Common myeloid progenitor, CD34-positive (primary cell): ENCODE results near the gene PPP1R12B.

Experiments
- CTCF ChIA-PET: fragments of 350-600 bp; sonication (Branson Sonifier 250); formaldehyde crosslinking; loops from one replicate; lab custom pipeline; 2021; ENCODE audit warnings: antibody characterized with exemption; lab: Charles Lee
- POLR2A ChIA-PET: fragments of 350-600 bp; sonication (Branson Sonifier 250); formaldehyde crosslinking; loops from one replicate; lab custom pipeline; 2021; ENCODE audit warnings: antibody characterized with exemption; lab: Charles Lee
- DNase-seq, 3 donors: peaks; one replicate each; pipeline versions ENCODE4 v3.0.0 to v3.0.0-alpha.2; 2013
- H3K27ac ChIP-seq, 2 experiments: 1 replicate in 1 of 2; 2 replicates in 1 of 2; pipeline ENCODE4 v1.7.0; 2013; ENCODE audit warnings: inconsistent platforms in 2 of 2, low read length in 2 of 2, mild to moderate bottlenecking in 2 of 2, low read depth in 1 of 2, moderate library complexity in 1 of 2; ENCODE audit not compliant: severe bottlenecking in 2 of 2, insufficient read depth in 1 of 2, poor library complexity in 1 of 2
- H3K27me3 ChIP-seq, 5 experiments: replicated peaks in 2 of 5; 1 replicate in 3 of 5; 2 replicates in 2 of 5; pipeline versions ENCODE4 v1.6.1 to v1.7.0; 2013; ENCODE audit warnings: low read length in 4 of 5, mild to moderate bottlenecking in 2 of 5, moderate library complexity in 2 of 5, inconsistent platforms in 1 of 5; ENCODE audit not compliant: insufficient read depth in 5 of 5, control insufficient read depth in 4 of 5
- H3K36me3 ChIP-seq, 4 experiments: 1 replicate in 2 of 4; 2 replicates in 2 of 4; pipeline versions ENCODE4 v1.6.1 to v1.7.0; 2013; ENCODE audit warnings: low read length in 3 of 4, control low read depth in 1 of 4, mild to moderate bottlenecking in 1 of 4; ENCODE audit not compliant: control insufficient read depth in 4 of 4, insufficient read depth in 4 of 4
- H3K4me1 ChIP-seq, 4 experiments: 1 replicate in 3 of 4; 2 replicates in 1 of 4; pipeline versions ENCODE4 v1.6.1 to v1.7.1; 2013; ENCODE audit warnings: low read length in 3 of 4, mild to moderate bottlenecking in 3 of 4, control low read depth in 1 of 4, inconsistent platforms in 1 of 4, moderate library complexity in 1 of 4; ENCODE audit not compliant: control insufficient read depth in 4 of 4, insufficient read depth in 4 of 4; ENCODE audit errors: control extremely low read depth in 1 of 4
- H3K4me3 ChIP-seq, 7 experiments: 1 replicate in 4 of 7; 2 replicates in 3 of 7; pipeline versions ENCODE4 v1.5.1 to v1.7.0; 2013; ENCODE audit warnings: mild to moderate bottlenecking in 7 of 7, low read length in 6 of 7, moderate library complexity in 6 of 7, inconsistent platforms in 2 of 7, low read depth in 2 of 7, control low read depth in 1 of 7; ENCODE audit not compliant: insufficient read depth in 4 of 7, control insufficient read depth in 1 of 7; ENCODE audit errors: extremely low read depth in 1 of 7
- H3K9me3 ChIP-seq, 5 experiments: 1 replicate in 4 of 5; 2 replicates in 1 of 5; pipeline versions ENCODE4 v1.6.1 to v1.7.1; 2013; ENCODE audit warnings: low read length in 4 of 5, mild to moderate bottlenecking in 2 of 5, inconsistent platforms in 1 of 5, low read depth in 1 of 5, moderate library complexity in 1 of 5; ENCODE audit not compliant: control insufficient read depth in 4 of 5, insufficient read depth in 2 of 5; ENCODE audit errors: control extremely low read depth in 1 of 5
- WGBS: methylation state at CpG from one replicate; pipeline ENCODE4 v1.1.5; 2013; ENCODE audit not compliant: insufficient coverage; 5-methylcytosine and 5-hydroxymethylcytosine counted together

PPP1R12B gene

GRCh38 chr1:202586018-202586821 is 237.7 kb downstream of the PPP1R12B start:
- WGBS = 82% methylated on average over 2 of the region's 4 CpGs
- no peak overlapping the region for H3K27ac ChIP-seq
- no peaks in the 10 kb centered on the region for H3K9me3 ChIP-seq
- no peak overlapping the region for H3K4me3 ChIP-seq
- CTCF ChIA-PET = interaction anchor here (0.7 to 2.8 kb wide), 6 partner anchors 10 to 40 kb away, joined by 3 to 12 read pairs (median 6); no protein-coding TSS in a partner anchor
- POLR2A ChIA-PET = no interaction called here
- DNase-seq = peak; percentile 14 to 66 (median 58)
- peaks cover 0 to 4% (median 0%) of the 10 kb centered on the region in 4 experiments for H3K4me1 ChIP-seq
- H3K36me3 ChIP-seq = peaks cover 0 to 8% (median under 1%) of the 10 kb centered on the region in 4 experiments
- H3K27me3 ChIP-seq = no peaks in the 10 kb centered on the region

DNA sequence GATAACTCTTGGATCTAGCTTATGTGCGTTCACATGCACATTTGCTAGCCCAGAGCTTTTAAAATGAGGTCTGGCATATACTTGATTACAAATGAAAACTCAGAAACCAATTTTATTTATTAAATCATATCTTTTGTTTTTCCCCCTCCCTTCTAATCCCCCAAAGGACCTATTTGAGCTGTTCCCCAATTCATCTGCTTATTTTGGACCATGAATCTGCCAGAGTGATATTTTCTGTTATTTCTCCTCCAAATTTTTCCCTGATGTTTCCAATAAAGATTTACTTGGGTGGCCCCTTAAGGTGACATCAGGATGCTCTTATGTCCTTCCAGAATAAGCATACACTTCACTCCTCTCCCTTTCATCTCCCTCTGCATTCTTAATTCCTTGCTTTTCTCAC is 238.4 kb downstream of the PPP1R12B start:
- DNase-seq = no peak
- WGBS = 100% methylated on average over 1 of the region's 1 CpG
- Histone ChIP-seq H3K9me3 (no peaks in the 10 kb centered on the region), H3K4me1 (peaks cover 0 to 4% (median 0%) of the 10 kb centered on the region in 4 experiments), H3K27ac (no peak overlapping the region), H3K36me3 (peaks cover 0 to 4% (median 0%) of the 10 kb centered on the region in 4 experiments), H3K4me3 (no peak overlapping the region), H3K27me3 (no peaks in the 10 kb centered on the region)
- CTCF ChIA-PET = interaction anchor here (0.7 to 2.8 kb wide), 6 partner anchors 13 to 90 kb away, joined by 3 to 12 read pairs (median 4); no protein-coding TSS in a partner anchor
- POLR2A ChIA-PET = no interaction called here

- 20% methylated on average over 1 of the region's 1 CpG for WGBS
- POLR2A ChIA-PET = no interaction called here
- Histone ChIP-seq H3K4me3 (no peak overlapping the region), H3K36me3 (no peaks in the 10 kb centered on the region), H3K27me3 (no peaks in the 10 kb centered on the region), H3K9me3 (no peaks in the 10 kb centered on the region), H3K4me1 (peaks cover 0 to 4% (median 0%) of the 10 kb centered on the region in 4 experiments), H3K27ac (no peak overlapping the region)
- CTCF ChIA-PET = interaction anchor here (1.2 to 2.8 kb wide), 4 partner anchors 10 to 19 kb away, joined by 4 to 12 read pairs (median 4); no protein-coding TSS in a partner anchor
- DNase-seq = no peak
These were observed 239.5 kb downstream of the PPP1R12B start for GRCh38 chr1:202587859-202588485.

DNA sequence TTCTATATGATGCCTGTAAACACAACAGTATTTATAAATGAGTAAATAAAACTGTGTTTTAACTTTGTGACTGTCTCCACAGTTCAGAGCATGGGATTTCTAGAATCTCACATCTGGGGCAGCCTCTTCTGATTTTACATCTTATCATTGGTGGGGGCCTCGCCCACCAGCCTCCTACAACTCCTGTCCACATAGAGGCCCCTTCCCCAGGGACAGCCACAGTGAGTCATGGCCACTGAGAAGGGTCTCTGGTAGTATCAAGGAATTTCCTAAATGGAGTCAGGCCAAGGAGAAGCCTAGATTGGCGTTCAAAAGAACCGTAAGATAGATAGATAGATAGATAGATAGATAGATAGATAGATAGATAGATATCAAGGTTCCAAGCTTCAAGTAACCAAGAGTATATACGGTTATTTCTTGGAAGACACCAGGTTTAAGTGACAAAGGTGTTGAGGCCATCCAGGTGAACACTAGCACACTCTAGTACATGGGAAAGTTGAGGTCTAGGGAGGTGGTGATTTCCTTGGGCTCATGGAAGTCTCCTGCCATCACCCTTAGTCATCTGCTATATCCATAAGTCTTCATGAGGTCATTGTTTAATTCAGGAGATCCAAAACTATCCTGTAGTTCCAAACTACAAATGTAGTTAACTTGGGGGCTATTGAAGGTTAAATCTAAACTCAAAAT is 240.1 kb downstream of the PPP1R12B start:
- Histone ChIP-seq H3K4me1 (peaks cover 0 to 4% (median 0%) of the 10 kb centered on the region in 4 experiments), H3K4me3 (no peak overlapping the region), H3K9me3 (no peaks in the 10 kb centered on the region), H3K36me3 (no peaks in the 10 kb centered on the region), H3K27ac (no peak overlapping the region), H3K27me3 (no peaks in the 10 kb centered on the region)
- ChIA-PET POLR2A (no interaction called here), CTCF (interaction anchor here (1.1 to 2.1 kb wide), 3 partner anchors 10 to 69 kb away, joined by 3 to 5 read pairs (median 4); no protein-coding TSS in a partner anchor)
- 87% methylated on average over 4 of the region's 4 CpGs for WGBS
- no peak for DNase-seq

DNA sequence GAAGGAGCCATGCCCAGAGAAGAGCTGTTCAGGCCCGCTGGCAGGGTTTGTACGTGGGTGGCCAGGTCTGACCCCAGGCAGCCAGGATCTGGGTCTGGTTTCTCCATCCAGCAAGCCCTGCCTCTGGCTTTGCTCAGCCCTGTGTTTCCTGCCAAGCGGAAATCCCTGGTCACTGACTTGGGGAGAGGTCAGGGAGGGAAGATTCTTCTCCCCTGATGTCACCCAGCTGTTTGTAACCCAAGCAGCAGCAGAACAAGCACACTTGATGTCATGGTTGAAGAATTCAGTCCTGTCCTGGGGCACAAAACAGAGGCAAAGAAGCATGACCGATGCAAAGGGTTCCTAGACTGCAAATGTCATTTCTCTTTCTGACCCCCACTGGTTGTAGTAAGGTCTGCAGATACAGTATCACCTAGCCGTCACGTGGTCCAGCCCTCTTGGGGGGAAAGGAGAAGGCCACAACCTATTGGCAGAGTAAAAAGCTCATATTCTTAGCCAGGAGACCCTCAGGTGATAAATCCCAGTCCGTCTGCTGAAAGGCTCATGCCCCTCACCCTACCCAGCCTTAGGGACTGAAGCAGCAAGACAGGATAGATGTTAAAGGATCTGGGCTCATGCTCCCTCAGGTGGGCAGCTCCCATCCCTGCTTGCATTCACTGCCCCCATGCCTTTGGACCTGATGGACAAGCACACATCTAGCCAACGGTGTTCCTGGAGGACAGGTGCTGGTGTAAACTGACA is 240.9 kb downstream of the PPP1R12B start:
- DNase-seq = no peak
- H3K4me3 ChIP-seq = no peak overlapping the region
- CTCF ChIA-PET = interaction anchor here (1.1 to 1.5 kb wide), 3 partner anchors 11 to 68 kb away, joined by 3 to 4 read pairs (median 4); no protein-coding TSS in a partner anchor
- H3K9me3 ChIP-seq = no peaks in the 10 kb centered on the region
- POLR2A ChIA-PET = no interaction called here
- peaks cover 0 to 4% (median 0%) of the 10 kb centered on the region in 4 experiments for H3K4me1 ChIP-seq
- H3K36me3 ChIP-seq = no peaks in the 10 kb centered on the region
- no peaks in the 10 kb centered on the region for H3K27me3 ChIP-seq
- WGBS = 90% methylated on average over 5 of the region's 8 CpGs
- no peak overlapping the region for H3K27ac ChIP-seq

DNA sequence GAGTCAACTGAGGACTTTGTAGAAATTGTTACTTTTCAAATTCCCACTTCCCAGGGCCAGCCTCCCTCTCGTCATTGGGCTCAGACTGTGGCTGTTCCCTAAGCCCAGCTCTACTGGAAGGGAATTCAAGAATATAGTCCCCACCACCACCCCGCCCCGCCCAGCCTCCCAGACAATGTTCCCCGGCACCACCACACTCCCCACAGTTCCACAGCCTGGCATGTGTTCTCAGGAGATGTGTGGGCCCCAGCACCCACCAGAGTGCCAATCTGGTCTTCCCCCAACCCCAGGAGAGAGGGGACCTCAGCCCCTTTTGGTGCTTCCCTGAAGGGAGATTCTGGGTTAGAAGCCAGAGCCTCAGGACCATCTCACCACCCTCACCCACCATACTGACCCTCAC is 241.6 kb downstream of the PPP1R12B start:
- Histone ChIP-seq H3K36me3 (no peaks in the 10 kb centered on the region), H3K4me1 (peaks cover 0 to 4% (median 0%) of the 10 kb centered on the region in 4 experiments), H3K27me3 (peaks cover 0 to 3% (median 0%) of the 10 kb centered on the region in 5 experiments), H3K9me3 (no peaks in the 10 kb centered on the region), H3K27ac (no peak overlapping the region), H3K4me3 (no peak overlapping the region)
- no peak for DNase-seq
- CTCF ChIA-PET = interaction anchor here (1.1 to 1.2 kb wide), 3 partner anchors 15 to 67 kb away, joined by 3 to 4 read pairs (median 4); no protein-coding TSS in a partner anchor
- 100% methylated on average over 1 of the region's 4 CpGs for WGBS
- POLR2A ChIA-PET = no interaction called here
